MM.1S (cell line): Measurements from ENCODE around the gene PLIN4.

ENCODE experiments used
- DNase-seq: peaks from one replicate; pipeline ENCODE4 v3.0.0-alpha.2; 2015
- H2AFZ ChIP-seq: fragments of 300-600 bp; sonication (generic); 2 replicates; pipeline ENCODE4 v1.6.0; 2016; ENCODE audit warnings: antibody characterized with exemption, low read length
- H3F3A ChIP-seq: fragments of 300-600 bp; sonication (generic); 2 replicates; pipeline ENCODE4 v1.6.1; 2016; ENCODE audit warnings: mild to moderate bottlenecking, antibody characterized with exemption, low read length, moderate library complexity, mixed read lengths; ENCODE audit not compliant: insufficient read depth
- H3K27ac ChIP-seq: fragments of 300-600 bp; sonication (generic); 2 replicates; pipeline ENCODE4 v1.5.1; 2016; ENCODE audit warnings: mild to moderate bottlenecking, low read length
- H3K27me3 ChIP-seq: fragments of 300-600 bp; sonication (generic); replicated peaks from 2 replicates; pipeline ENCODE4 v1.6.0; 2016; ENCODE audit warnings: low read length; ENCODE audit not compliant: insufficient read depth
- H3K36me3 ChIP-seq: fragments of 300-600 bp; sonication (generic); replicated peaks from 2 replicates; pipeline ENCODE4 v1.6.1; 2016; ENCODE audit warnings: mild to moderate bottlenecking, low read length, mixed read lengths; ENCODE audit not compliant: insufficient read depth
- H3K4me1 ChIP-seq: fragments of 300-600 bp; sonication (generic); 2 replicates; pipeline ENCODE4 v1.6.1; 2016; ENCODE audit warnings: low read length, mixed read lengths
- H3K4me2 ChIP-seq: fragments of 300-600 bp; sonication (generic); 2 replicates; pipeline ENCODE4 v1.6.0; 2016; ENCODE audit warnings: low read depth, low read length
- H3K4me3 ChIP-seq: fragments of 300-600 bp; sonication (generic); 2 replicates; pipeline ENCODE4 v1.5.1; 2016; ENCODE audit warnings: low read length, mixed read lengths
- H3K79me2 ChIP-seq: fragments of 300-600 bp; sonication (generic); 2 replicates; pipeline ENCODE4 v1.6.1; 2016; ENCODE audit warnings: mixed run types, low read length, mixed read lengths
- H3K9ac ChIP-seq: fragments of 300-600 bp; sonication (generic); 2 replicates; pipeline ENCODE4 v1.6.1; 2016; ENCODE audit warnings: low read length, mixed read lengths
- H3K9me2 ChIP-seq: fragments of 300-600 bp; sonication (generic); replicated peaks from 2 replicates; pipeline ENCODE4 v1.6.1; 2016; ENCODE audit warnings: mild to moderate bottlenecking, low read length, mixed read lengths; ENCODE audit not compliant: insufficient read depth
- H3K9me3 ChIP-seq: fragments of 300-600 bp; sonication (generic); replicated peaks from 2 replicates; pipeline ENCODE4 v1.6.1; 2016; ENCODE audit warnings: mild to moderate bottlenecking, low read length, mixed read lengths; ENCODE audit not compliant: insufficient read depth
- H4K20me1 ChIP-seq: fragments of 300-600 bp; sonication (generic); 2 replicates; pipeline ENCODE4 v1.6.1; 2016; ENCODE audit warnings: mild to moderate bottlenecking, low read length, moderate library complexity, mixed read lengths; ENCODE audit not compliant: insufficient read depth
- EZH2 ChIP-seq: fragments of 300-600 bp; sonication (generic); optimal IDR thresholded peaks from 2 replicates; pipeline ENCODE3; 2017; ENCODE audit warnings: low read depth, mild to moderate bottlenecking, antibody characterized with exemption, low read length, mixed read lengths
- EZH2phosphoT487 ChIP-seq: fragments of 300-600 bp; sonication (generic); IDR thresholded peaks from 2 replicates; pipeline ENCODE4 v1.6.1; 2018; ENCODE audit warnings: antibody characterized with exemption, low read length
- TF ChIP-seq, protein P1 (sequence below): fragments of 300-600 bp; sonication (generic); IDR thresholded peaks from 2 replicates; pipeline ENCODE4 v1.5.1; 2016; ENCODE audit warnings: antibody characterized with exemption, low read length, mixed read lengths

Gene PLIN4

DNA sequence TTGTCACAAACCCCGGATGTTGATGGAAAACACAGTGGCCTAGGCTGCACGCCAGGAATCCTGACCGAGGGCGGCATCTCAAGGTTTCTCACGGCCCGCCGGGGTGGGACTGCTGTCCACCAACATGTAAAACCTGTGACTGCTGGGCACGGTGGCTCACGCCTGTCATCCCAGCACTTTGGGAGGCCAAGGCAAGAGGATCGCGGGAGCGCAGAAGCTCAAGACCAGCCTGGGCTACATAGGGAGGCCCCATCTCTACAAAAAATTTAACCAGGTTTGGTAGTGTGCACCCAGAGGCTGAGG lies 11.2 kb downstream of the PLIN4 start:
- Histone ChIP-seq H3K36me3 (no peaks in the 10 kb centered on the region), H3K27me3 (peaks cover 8% of the 10 kb centered on the region; the same call in 1 of the 2 replicates)
- TF ChIP-seq EZH2phosphoT487 (no peak), EZH2 (no peak)
- TF ChIP-seq, protein P1, sequence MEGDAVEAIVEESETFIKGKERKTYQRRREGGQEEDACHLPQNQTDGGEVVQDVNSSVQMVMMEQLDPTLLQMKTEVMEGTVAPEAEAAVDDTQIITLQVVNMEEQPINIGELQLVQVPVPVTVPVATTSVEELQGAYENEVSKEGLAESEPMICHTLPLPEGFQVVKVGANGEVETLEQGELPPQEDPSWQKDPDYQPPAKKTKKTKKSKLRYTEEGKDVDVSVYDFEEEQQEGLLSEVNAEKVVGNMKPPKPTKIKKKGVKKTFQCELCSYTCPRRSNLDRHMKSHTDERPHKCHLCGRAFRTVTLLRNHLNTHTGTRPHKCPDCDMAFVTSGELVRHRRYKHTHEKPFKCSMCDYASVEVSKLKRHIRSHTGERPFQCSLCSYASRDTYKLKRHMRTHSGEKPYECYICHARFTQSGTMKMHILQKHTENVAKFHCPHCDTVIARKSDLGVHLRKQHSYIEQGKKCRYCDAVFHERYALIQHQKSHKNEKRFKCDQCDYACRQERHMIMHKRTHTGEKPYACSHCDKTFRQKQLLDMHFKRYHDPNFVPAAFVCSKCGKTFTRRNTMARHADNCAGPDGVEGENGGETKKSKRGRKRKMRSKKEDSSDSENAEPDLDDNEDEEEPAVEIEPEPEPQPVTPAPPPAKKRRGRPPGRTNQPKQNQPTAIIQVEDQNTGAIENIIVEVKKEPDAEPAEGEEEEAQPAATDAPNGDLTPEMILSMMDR = no peak

DNA sequence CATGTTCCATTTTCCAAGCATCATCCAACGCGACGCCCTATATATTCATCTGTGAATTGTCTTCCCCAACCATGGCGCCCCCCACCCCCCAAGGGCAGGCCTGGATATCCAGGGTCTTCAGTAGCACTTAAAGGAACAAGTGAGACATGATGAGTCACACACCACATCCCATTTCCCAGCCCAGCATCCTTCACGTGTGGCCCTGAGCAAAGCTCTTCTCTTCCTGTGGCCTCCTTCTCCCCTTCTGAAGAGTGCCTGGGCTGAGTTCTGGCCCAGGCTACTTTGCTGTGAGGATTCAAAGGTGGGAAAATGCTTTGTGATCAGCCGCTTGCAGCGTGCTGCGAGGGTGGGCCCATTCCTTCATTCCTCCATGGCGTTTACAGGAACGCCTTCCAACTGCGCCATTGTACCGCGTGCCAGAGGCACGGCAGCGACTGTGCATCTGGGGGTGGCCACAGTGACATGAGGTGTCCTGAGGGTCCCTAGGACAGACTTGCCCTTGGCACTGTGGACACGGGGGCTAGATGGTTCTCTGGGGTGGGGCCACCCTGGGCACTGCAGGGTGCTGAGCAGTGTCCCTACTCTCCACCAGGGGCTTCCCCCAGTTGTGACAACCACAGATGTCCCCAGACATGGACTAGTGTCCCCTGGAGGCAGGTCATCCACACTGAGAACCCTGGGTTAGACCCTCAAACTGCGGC lies 11.7 kb downstream of the PLIN4 start:
- H2AFZ ChIP-seq = no peak overlapping the region
- no peaks in the 10 kb centered on the region for H4K20me1 ChIP-seq
- H3F3A ChIP-seq = no peaks in the 10 kb centered on the region
- no peak for DNase-seq
- H3K9ac ChIP-seq = no peak overlapping the region
- H3K4me1 ChIP-seq = no peaks in the 10 kb centered on the region
- TF ChIP-seq EZH2phosphoT487 (no peak), EZH2 (no peak)
- TF ChIP-seq, protein P1 = no peak
- no peaks in the 10 kb centered on the region for H3K79me2 ChIP-seq
- no peak overlapping the region for H3K4me2 ChIP-seq
- no peak overlapping the region for H3K27ac ChIP-seq
- no peaks in the 10 kb centered on the region for H3K9me3 ChIP-seq
- H3K27me3 ChIP-seq = peaks cover 4% of the 10 kb centered on the region; the same call in 1 of the 2 replicates
- H3K9me2 ChIP-seq = no peaks in the 10 kb centered on the region
- H3K36me3 ChIP-seq = no peaks in the 10 kb centered on the region
- H3K4me3 ChIP-seq = no peak overlapping the region

More for the DNA sequence above, 11.2 kb downstream of the PLIN4 start:
- Histone ChIP-seq H3K9me2 (no peaks in the 10 kb centered on the region), H2AFZ (no peak overlapping the region), H3K4me3 (no peak overlapping the region), H3K9me3 (no peaks in the 10 kb centered on the region), H3K4me1 (no peaks in the 10 kb centered on the region), H3F3A (no peaks in the 10 kb centered on the region), H4K20me1 (no peaks in the 10 kb centered on the region), H3K4me2 (no peak overlapping the region), H3K9ac (no peak overlapping the region), H3K79me2 (no peaks in the 10 kb centered on the region), H3K27ac (no peak overlapping the region)
- no peak for DNase-seq

DNA sequence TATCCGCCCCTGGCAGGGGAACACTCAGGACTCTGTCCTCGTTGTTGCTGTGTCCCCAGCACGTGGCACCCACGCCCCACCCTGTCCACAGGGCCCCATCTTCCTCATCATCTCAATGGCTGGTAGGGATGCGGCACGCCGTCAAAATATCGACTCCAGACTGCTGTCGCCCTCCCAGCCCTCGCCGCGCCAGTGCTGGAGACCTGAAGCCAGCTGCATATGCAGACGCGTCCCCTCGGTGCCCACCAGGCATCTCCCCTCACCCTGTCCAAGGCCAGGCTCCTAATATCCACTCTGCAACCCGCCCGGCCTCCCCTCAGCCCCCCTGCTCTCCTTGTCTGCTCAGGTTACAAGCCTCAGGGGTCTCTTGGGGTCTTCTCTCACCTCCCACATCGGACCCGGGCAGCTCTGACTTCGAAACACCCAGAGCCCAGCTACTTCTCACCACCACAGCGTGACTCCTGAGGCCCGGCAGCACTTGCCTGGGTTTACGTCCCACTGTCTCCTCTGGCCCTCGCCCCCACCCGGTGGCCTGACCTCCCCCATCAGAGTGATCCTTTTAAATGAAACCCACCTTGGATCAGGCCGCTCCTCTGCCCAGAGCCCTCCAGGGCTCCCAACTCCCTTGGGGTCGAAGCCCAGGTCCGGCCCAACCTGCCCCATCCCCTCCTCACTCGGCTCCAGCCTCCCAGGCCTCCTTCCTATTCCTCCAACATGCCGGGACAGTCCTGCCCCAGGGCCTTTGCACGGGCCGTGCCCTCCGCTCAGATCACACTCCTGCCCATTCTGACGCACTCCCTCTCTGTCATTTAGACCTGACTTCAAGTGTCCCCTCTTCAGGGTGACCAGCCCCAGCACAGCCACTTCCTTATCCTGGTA lies 12.5 kb downstream of the PLIN4 start:
- H3K9me3 ChIP-seq = no peaks in the 10 kb centered on the region
- H3K9ac ChIP-seq = no peak overlapping the region
- DNase-seq = no peak
- H3K9me2 ChIP-seq = no peaks in the 10 kb centered on the region
- no peaks in the 10 kb centered on the region for H4K20me1 ChIP-seq
- no peaks in the 10 kb centered on the region for H3K4me1 ChIP-seq
- H3K4me2 ChIP-seq = no peak overlapping the region
- H3K79me2 ChIP-seq = no peaks in the 10 kb centered on the region
- H3F3A ChIP-seq = no peaks in the 10 kb centered on the region
- H3K27ac ChIP-seq = no peak overlapping the region
- no peaks in the 10 kb centered on the region for H3K36me3 ChIP-seq
- H3K4me3 ChIP-seq = no peak overlapping the region
- no peak for TF ChIP-seq EZH2phosphoT487
- TF ChIP-seq EZH2 = no peak
- TF ChIP-seq, protein P1 = no peak
- H2AFZ ChIP-seq = no peak overlapping the region
- peaks cover 4% of the 10 kb centered on the region; the same call in 1 of the 2 replicates for H3K27me3 ChIP-seq
